ENCODE measurements around the gene BIRC2. TPM values are rescaled to one million over a fixed set of nuclear protein-coding genes. Genes with fewer than 3 reads are reported as not detected.
"Not testable (repeated sequence)": the region's sequence is repeated elsewhere in the genome, so short reads cannot be mapped to it uniquely, and the experiment has no call there.

Gene BIRC2
- total RNA-seq, 1 experiment from 2014 or later: 35.5 TPM

- Histone ChIP-seq H3K9me3 (no peaks in the 10 kb centered on the region), H3K4me3 (peak overlapping the region; percentile 83), H3K27me3 (no peaks in the 10 kb centered on the region), H3K36me3 (peaks cover 21% of the 10 kb centered on the region)
- no peak for DNase-seq
Measured at GRCh38 chr11:102347462-102348370, 702 bp downstream of the BIRC2 start.

- no peak overlapping the region for H3K4me3 ChIP-seq
- peaks cover 51% of the 10 kb centered on the region for H3K36me3 ChIP-seq
- DNase-seq: no peak
- H3K27me3 ChIP-seq: no peaks in the 10 kb centered on the region
- H3K9me3 ChIP-seq: peaks cover 9% of the 10 kb centered on the region
Measured at GRCh38 chr11:102357116-102357515, 10.1 kb downstream of the BIRC2 start.

GRCh38 chr11:102359372-102359771 lies 12.4 kb downstream of the BIRC2 start:
- no peaks in the 10 kb centered on the region for H3K27me3 ChIP-seq
- peaks cover 62% of the 10 kb centered on the region for H3K36me3 ChIP-seq
- DNase-seq: no peak
- H3K9me3 ChIP-seq: peaks cover 9% of the 10 kb centered on the region
- H3K4me3 ChIP-seq: no peak overlapping the region

GRCh38 chr11:102360681-102361080 lies 13.7 kb downstream of the BIRC2 start:
- H3K36me3 ChIP-seq: peaks cover 62% of the 10 kb centered on the region
- peaks cover 5% of the 10 kb centered on the region for H3K9me3 ChIP-seq
- H3K27me3 ChIP-seq: no peaks in the 10 kb centered on the region
- no peak for DNase-seq
- H3K4me3 ChIP-seq: no peak overlapping the region

GRCh38 chr11:102361086-102362031 lies 14.3 kb downstream of the BIRC2 start:
- DNase-seq: no peak
- H3K9me3 ChIP-seq: peaks cover 5% of the 10 kb centered on the region
- H3K36me3 ChIP-seq: peaks cover 62% of the 10 kb centered on the region
- H3K4me3 ChIP-seq: no peak overlapping the region
- H3K27me3 ChIP-seq: no peaks in the 10 kb centered on the region

GRCh38 chr11:102364991-102365390 lies 18.0 kb downstream of the BIRC2 start:
- Histone ChIP-seq H3K4me3 (no peak overlapping the region), H3K36me3 (peaks cover 58% of the 10 kb centered on the region), H3K9me3 (no peaks in the 10 kb centered on the region), H3K27me3 (no peaks in the 10 kb centered on the region)
- no peak for DNase-seq

- peaks cover 55% of the 10 kb centered on the region for H3K36me3 ChIP-seq
- H3K4me3 ChIP-seq: no peak overlapping the region
- no peaks in the 10 kb centered on the region for H3K9me3 ChIP-seq
- H3K27me3 ChIP-seq: no peaks in the 10 kb centered on the region
- no peak for DNase-seq
Measured at GRCh38 chr11:102367364-102367763, 20.4 kb downstream of the BIRC2 start.

GRCh38 chr11:102368472-102368871 lies 21.5 kb downstream of the BIRC2 start:
- no peak for DNase-seq
- H3K36me3 ChIP-seq: peaks cover 46% of the 10 kb centered on the region

GRCh38 chr11:102374633-102375424 lies 27.8 kb downstream of the BIRC2 start:
- not testable (repeated sequence) for H3K9me3 ChIP-seq, H3K4me3 ChIP-seq, DNase-seq, H3K27me3 ChIP-seq
- H3K36me3 ChIP-seq: peaks cover 38% of the 10 kb centered on the region

More at GRCh38 chr11:102368472-102368871, 21.5 kb downstream of the BIRC2 start:
- Histone ChIP-seq H3K27me3 (no peaks in the 10 kb centered on the region), H3K9me3 (no peaks in the 10 kb centered on the region), H3K4me3 (no peak overlapping the region)

- peaks cover 42% of the 10 kb centered on the region for H3K36me3 ChIP-seq
- H3K4me3 ChIP-seq: no peak overlapping the region
- no peak for DNase-seq
Measured at GRCh38 chr11:102375720-102376399, 28.8 kb downstream of the BIRC2 start.

GRCh38 chr11:102377891-102378290 lies 30.9 kb downstream of the BIRC2 start:
- Histone ChIP-seq H3K27me3 (no peaks in the 10 kb centered on the region), H3K4me3 (no peak overlapping the region), H3K9me3 (no peaks in the 10 kb centered on the region), H3K36me3 (peaks cover 39% of the 10 kb centered on the region)
- no peak for DNase-seq

More at GRCh38 chr11:102375720-102376399, 28.8 kb downstream of the BIRC2 start:
- Histone ChIP-seq H3K27me3 (no peaks in the 10 kb centered on the region), H3K9me3 (no peaks in the 10 kb centered on the region)

GRCh38 chr11:102378818-102379217 lies 31.8 kb downstream of the BIRC2 start:
- Histone ChIP-seq H3K27me3 (no peaks in the 10 kb centered on the region), H3K4me3 (no peak overlapping the region), H3K36me3 (peaks cover 38% of the 10 kb centered on the region), H3K9me3 (no peaks in the 10 kb centered on the region)
- no peak for DNase-seq

GRCh38 chr11:102382384-102382783 lies 35.4 kb downstream of the BIRC2 start:
- no peak overlapping the region for H3K4me3 ChIP-seq
- no peak for DNase-seq
- no peaks in the 10 kb centered on the region for H3K9me3 ChIP-seq
- H3K36me3 ChIP-seq: peaks cover 37% of the 10 kb centered on the region
- H3K27me3 ChIP-seq: no peaks in the 10 kb centered on the region

- no peaks in the 10 kb centered on the region for H3K9me3 ChIP-seq
- peaks cover 28% of the 10 kb centered on the region for H3K36me3 ChIP-seq
- DNase-seq: no peak
- H3K27me3 ChIP-seq: no peaks in the 10 kb centered on the region
- no peak overlapping the region for H3K4me3 ChIP-seq
Measured at GRCh38 chr11:102383839-102384238, 36.8 kb downstream of the BIRC2 start.

GRCh38 chr11:102384419-102385079 lies 37.5 kb downstream of the BIRC2 start:
- no peak overlapping the region for H3K4me3 ChIP-seq
- H3K36me3 ChIP-seq: peaks cover 27% of the 10 kb centered on the region
- no peaks in the 10 kb centered on the region for H3K27me3 ChIP-seq
- no peaks in the 10 kb centered on the region for H3K9me3 ChIP-seq
- DNase-seq: no peak
